ENCODE results near the gene MAML3.

Gene MAML3

GRCh38 chr4:140097572-140097971 is 56.4 kb downstream of the MAML3 start:
- DNase-seq, result no peak

GRCh38 chr4:140096921-140097320 is 57.1 kb downstream of the MAML3 start:
- no peak for DNase-seq

DNA sequence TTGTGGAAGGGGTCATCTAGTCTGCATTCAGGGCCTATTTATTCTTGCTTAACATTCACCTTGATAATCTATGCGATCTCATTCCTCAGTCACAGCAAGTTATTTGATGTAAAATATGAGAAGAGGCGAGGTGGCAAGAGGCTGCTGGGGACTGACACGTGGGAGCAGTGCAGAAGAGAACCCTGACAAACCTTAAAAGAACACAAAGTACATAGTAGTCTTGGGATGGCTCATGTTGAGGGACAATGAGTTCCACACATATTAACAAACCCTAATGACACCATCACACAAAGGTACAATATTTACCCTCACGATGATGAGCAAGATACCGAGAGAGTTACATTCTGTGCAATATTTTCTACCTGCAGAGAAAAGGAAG is 57.5 kb downstream of the MAML3 start:
- DNase-seq, result no peak

GRCh38 chr4:140095694-140096482 is 58.1 kb downstream of the MAML3 start:
- no peak for DNase-seq

DNA sequence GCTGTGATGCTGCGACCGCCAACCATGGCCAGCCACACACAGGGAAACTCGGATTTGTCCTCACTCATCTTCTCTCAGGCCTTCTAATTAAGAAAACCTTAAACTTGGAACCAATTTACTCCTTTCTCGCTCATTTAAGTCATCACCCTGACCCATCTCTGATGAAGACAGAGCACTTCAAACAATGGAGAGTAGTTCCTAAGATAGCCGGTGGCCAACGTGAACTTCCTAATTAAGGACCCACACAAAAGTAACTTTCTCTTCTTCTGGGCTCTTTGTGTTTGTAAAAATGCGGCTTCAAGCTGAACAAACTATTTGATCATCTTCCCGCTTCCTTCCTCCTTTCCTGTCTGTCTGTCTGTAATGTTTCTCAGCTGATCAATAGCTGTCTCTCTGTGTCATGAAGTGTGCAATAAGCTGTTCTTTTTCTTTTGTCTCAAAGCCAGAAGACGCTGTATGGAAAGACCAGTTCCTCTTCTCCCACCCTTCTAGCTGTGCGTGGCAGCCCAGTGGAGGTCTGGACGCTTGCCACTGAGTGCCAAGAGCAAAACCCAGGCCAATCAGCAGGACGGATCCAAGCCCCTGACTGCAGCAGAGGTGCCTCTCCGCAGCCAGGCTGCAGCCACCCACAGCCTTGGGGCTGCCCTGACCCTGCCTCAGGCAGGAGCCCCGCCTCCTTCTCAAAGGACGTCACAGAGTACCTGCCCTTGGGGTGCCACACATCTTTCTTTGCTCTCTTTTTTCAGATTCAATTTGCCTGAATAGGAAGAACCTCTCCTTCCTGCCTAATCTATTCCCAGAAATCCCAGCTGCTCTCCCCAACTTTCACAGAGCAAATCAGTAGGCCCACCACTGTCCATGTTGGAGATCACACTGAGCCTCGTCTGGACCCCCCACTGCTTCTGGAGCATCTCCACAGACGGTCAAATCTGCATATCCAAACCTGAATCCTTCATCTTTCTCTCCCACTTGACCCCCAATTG is 59.3 kb downstream of the MAML3 start:
- peak; percentile 64 for DNase-seq

DNA sequence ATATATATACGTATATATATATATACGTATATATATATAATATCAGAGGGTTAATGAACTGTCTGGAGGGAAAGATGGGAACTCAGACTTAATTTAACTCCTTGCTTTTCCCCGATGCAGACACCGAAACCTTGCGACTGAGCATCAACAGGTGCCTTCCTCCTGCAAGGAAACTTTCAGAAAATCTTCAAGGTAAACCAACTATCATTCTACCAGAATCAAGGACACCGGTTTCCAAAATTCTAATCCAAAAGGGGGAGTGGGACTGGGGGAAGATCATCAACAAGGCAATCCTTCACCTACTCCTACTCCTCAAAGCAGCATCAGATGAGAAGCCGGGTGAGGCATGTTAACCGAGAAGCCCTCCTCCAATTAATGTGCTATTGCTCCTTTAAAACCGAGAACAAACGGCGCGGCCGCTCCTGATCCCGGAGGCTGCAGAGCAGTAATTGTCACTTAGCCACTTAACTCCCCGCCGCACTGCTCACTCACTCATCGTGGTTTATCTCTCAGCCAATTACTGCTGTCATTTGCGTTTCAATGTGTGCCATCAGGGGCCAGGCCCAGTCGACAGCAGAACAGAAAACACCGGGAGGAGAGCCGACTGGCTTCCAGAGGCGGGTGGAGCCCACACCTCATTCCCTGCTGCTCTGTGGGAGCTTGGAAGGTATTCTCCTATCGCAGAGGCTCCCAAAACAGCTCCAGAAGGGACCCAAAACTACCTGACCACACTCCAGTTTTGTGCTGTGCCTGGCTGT is 61.7 kb downstream of the MAML3 start:
- peak; percentile 47 for DNase-seq

DNA sequence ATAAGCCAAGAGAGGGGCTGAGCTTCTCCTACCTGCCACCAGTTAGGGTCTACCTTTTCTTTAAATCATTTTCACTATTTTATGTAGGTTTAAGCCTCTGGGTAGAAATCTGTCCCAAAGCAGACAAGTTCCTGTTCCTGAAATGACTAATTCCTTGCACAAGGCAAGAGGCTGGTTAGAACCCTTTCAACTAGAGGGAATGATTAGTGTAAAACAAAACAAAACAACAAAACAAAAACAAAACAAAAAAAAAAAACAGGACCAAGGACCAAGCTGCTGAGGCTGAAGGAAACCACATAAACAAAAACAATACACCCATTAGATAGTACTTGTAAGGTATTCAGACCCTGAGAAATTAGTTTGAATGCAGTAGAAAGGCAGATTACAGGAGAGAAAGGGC is 62.7 kb downstream of the MAML3 start:
- DNase-seq, result no peak

DNA sequence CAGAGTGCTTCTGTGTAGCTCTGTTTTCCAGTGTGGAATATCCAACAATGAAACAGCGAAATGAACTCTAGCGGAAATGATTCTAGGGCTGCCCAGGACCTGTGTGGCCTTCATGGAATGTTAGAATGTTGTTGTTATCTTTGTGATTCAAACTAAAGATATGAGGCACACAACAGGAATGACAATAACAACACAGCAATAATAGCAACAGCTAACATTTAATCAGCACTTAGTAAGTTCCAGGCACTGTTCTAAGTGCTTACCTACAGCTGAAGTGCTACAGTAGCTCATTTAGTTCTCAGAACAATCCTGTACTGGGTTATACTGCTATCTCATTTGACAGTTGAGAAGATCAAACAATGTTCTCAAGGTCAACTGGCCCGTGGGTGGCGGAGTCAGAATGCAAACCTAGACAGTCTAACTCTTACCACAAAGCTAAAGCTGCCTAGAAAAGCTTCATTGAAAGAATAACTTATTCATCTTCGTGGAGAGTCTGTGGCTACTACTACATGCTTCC is 63.7 kb downstream of the MAML3 start:
- DNase-seq, result no peak

- DNase-seq, result no peak
These were observed 64.8 kb downstream of the MAML3 start for GRCh38 chr4:140089216-140089615.

DNA sequence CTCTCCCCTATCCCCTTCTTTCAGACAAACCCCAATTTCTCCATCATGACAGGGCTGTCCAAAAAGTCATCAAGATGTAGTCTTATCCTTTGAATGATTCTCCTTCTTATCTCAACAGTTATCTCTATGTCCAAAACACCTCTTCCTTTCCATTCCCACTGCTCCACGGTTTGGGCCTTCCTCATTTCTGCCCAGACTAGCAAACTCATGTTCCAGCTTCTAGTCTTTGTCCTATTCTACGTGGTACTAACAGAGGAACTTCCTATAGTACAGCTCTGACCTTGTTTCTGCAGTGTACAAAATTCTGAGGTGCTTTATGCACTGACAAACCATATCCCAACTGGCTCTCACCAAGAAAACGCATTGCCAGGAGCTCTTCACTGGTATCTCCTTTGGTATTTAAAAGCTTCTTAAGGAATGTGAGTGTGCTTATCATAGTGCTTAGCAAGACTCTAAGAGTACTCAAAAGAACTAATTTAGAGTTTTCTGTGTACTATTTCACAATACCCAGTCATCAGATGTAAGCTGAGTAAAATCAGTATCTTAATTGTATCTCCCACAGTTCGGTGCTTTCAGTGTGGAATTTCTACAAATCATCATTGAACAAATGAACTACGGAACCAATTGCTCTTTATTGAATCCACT is 65.5 kb downstream of the MAML3 start:
- no peak for DNase-seq

DNA sequence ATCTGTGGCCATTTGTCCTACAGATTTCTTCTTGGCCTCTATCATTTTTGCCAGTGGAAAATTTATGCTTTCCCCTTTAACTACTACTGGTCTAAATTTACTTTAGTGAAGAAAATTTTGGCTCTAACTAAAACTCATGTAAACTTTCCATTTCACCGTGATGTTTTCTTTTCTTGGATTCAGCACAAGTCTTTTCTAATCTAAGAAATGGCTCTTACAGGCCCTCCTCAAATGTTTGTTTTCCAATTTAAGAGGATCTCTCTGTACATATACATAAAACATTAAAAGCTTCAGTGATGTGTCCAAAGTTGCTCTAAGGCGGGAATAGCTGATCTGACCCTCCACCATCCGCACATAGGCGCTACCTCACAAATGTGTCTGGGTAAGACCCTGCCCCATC is 68.1 kb downstream of the MAML3 start:
- DNase-seq, result no peak

DNA sequence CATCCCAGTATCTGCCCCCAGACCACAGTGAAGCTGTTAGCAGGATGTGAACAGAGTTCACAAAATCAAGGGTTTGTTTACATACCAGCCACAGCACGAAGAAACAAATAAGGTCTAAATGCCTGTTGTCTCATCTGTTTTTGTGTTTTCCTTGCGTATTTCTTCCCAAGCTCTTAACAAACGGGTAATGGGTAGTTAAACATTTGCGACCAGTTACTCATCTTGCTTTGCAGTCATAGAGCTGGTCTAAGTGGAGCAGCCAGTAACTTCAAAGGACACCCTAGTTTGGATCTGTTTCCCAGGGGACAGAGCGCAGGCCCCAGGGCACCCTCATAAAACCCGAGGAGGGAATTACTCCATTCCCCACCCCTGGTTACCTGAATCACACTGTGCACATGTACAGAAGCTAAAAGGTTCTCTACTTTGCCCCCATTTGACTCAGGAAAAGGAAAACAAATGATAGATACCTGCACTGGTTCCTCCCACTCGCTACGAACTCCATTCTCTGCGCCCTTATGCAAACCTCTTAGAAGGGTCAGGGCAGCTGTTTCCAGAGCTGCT is 68.8 kb downstream of the MAML3 start:
- DNase-seq, result no peak

DNA sequence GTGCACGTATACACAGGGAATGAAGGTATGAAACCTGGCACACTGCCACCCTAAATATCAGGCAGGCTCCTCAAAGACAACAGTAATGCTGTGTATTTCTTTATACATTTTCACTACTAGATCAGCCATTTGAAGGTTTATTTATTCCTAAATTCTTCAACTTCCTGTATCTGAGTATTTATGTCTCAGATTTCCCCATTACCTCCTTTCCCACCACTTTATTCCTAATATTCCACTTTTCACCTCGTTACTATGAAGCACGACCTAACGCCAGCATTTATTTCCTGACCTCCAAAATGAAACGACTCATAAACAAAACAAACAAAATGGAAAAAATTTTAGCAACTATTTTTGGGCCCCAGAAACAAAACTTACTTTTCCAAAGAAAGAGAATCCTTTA is 69.6 kb downstream of the MAML3 start:
- DNase-seq, result no peak

GRCh38 chr4:140082391-140082755 is 71.6 kb downstream of the MAML3 start:
- no peak for DNase-seq

DNA sequence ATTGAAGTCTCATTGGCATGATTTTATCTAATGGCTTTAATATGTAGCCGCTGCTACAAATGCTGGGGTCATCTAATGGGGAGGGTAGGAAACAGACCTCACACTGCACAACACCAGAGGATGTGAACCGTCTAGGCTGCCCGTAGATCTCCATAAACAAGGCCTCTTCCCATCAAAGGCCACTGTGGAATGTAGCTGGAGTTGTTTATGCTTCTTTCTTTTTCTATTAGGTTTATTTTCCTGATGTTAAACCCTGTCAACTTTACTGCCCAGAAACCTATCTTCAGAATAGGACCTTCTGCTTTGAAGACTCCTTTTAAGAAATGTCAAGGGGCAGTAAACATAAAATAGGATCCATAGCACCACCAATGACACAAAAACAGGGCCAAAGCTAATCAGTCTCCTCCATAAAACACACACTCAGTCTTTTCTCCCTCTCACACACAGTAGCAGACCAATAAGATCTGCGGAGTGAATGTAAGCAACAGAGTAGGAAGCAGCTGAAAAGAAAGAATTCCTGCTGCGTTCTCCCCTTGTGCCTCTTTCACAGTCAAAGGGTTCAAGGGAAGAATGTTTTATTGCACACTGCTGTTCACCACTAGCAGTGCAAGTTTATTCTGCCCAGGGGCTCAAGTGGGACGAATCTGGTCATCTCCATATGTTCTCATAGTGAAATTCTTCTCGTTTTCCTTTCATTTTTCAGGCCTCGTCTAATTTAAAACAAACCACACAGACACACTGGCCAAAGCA is 72.2 kb downstream of the MAML3 start:
- DNase-seq, result no peak

DNA sequence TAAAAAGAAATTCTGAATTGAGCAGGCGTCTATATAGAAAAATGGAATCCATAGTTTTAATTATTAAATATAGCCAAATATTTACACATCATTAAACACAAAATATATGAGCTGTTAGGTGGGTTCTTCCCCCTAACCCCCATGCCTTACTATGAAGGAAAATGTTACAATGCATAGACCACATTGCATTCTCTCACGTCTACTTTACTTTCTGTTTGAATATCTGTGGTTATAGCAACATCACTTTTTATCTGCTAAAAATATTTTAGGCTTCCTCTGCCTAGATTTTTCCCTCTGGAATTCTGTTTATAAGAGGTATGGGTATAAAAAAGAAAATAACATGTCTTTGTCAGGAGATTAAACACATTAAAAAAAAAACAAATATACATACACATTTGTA is 73.1 kb downstream of the MAML3 start:
- DNase-seq, result no peak

DNA sequence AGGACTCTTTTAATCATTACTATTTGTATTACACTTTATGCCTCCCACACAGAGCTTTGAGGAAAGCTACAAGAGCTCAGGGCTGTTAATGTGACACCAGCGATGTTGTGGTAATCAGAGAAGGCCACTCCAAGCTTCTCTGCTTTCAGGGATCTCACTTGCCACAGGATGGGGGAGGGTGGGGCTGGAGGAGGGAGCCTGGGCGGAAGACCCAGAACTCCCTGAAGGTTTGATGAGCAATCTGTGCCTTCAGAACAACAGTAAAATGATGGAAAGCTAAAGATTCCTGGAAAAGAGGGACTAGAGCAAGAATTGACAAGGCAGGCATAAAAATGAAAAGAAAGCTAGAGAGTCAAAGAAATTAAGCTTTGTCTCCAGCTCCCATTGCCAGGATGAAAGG is 75.6 kb downstream of the MAML3 start:
- DNase-seq, result no peak

DNA sequence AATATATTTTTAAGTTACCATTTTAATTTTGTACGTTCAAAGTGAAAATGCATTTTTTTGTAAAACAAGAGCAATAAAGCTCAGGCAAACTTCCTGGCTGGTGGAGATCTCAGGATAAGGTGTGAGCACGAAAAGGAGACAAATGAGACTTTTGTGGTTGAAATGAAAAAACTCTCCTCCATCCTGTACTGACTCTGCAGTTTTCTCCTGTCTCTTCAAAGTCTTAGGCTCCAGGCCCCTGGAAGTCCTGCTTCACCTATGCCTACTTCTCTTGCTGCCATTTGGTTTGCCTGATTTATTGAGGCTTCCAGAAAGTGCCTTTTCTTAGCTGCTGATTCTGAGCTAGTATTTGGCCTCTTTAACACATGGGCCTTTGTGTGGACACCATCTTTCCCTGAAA is 77.7 kb downstream of the MAML3 start:
- no peak for DNase-seq

DNA sequence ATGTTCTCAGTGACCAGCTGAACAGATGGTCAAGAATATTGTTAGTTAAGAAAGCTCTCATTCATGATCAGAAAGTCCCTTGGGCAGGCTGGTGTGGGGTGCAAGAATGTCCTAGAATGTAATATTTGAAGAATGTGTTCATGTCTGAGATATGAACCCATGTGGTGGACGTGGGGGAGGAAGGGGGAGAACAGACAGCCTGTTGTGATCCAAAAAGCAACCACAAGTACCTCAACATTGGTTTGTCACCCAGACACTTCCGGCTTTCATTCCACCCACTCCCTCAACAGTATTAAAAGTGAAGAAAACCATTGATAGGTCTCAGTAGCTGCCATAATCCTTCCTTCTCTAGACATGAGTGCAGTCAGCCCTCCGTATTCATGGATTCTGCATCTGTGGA is 82.2 kb downstream of the MAML3 start:
- DNase-seq, result no peak

DNA sequence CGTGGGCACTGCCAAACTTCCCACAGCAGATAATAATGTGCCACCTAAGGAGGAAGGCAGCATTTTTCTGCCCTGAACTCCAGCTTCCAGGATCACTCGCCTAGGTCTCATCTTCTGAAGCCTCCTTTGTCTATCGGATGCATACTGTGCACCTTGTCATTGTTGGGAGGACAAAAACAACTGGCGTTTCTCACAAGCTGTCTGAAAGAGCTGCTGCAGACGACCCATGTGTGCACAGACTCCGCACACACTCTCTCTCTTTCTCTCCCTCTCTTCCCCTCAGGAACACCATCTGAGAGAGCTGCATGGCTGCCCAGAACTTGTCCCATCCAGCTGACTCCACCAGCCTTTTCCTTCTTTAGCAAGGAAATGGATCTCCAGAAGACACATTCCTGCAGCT is 83.0 kb downstream of the MAML3 start:
- DNase-seq, result no peak

DNA sequence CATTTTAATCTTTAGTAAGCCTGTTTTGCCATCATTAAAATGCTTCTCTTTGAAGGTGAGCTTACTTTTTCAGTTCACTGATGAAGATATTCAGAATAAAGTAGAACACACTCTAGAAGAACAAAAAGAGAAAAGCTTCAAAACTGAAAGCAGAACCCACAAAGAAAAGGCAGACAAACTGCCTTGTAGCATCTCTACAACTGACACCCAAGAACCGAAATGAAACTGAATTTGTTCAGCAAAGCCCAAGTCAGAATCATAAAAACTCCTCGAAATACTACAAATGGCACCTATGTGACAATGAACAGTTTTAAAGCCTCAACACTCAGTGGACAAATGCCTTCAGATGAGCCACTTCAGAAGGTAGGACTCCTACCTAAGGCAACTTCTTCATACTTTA is 83.6 kb downstream of the MAML3 start:
- no peak for DNase-seq

- no peak for DNase-seq
These were observed 84.9 kb downstream of the MAML3 start for GRCh38 chr4:140069066-140069465.
